G401.6 (cell line): Measurements from ENCODE around the gene MERTK.
"Not testable (repeated sequence)": the region's sequence is repeated elsewhere in the genome, so short reads cannot be mapped to it uniquely, and the experiment has no call there.

Experiments
- FAIRE-seq: peaks from 2 replicates; lab custom pipeline; 2012; peaks lifted over from hg19 to GRCh38; lab: Jason Lieb, UNC

The MERTK gene

GRCh38 chr2:112012556-112012955 is 114.1 kb downstream of the MERTK start:
- no peak for FAIRE-seq

- no peak for FAIRE-seq
Observed at GRCh38 chr2:112018846-112019245, 120.4 kb downstream of the MERTK start.

- FAIRE-seq: no peak
Observed at GRCh38 chr2:112019569-112019982, 121.2 kb downstream of the MERTK start.

- FAIRE-seq: no peak
Observed at GRCh38 chr2:112020561-112020960, 122.2 kb downstream of the MERTK start.

GRCh38 chr2:112021290-112021689 is 122.9 kb downstream of the MERTK start:
- no peak for FAIRE-seq

- FAIRE-seq: no peak
Observed at GRCh38 chr2:112021781-112022231, 123.4 kb downstream of the MERTK start.

- FAIRE-seq: no peak
Observed at GRCh38 chr2:112023707-112024106, 125.3 kb downstream of the MERTK start.

GRCh38 chr2:112024231-112024630 is 125.8 kb downstream of the MERTK start:
- no peak for FAIRE-seq

GRCh38 chr2:112024896-112025491 is 126.6 kb downstream of the MERTK start:
- no peak for FAIRE-seq

GRCh38 chr2:112026509-112026908 is 128.1 kb downstream of the MERTK start:
- no peak for FAIRE-seq

- FAIRE-seq: no peak
Observed at GRCh38 chr2:112027767-112028166, 129.4 kb downstream of the MERTK start.

- no peak for FAIRE-seq
Observed at GRCh38 chr2:112029164-112029563, 130.8 kb downstream of the MERTK start.

- no peak for FAIRE-seq
Observed at GRCh38 chr2:112031473-112032223, 133.2 kb downstream of the MERTK start.

GRCh38 chr2:112032224-112032586 is 133.8 kb downstream of the MERTK start:
- FAIRE-seq: no peak

- FAIRE-seq: no peak
Observed at GRCh38 chr2:112032689-112033465, 134.5 kb downstream of the MERTK start.

- FAIRE-seq: no peak
Observed at GRCh38 chr2:112033600-112033999, 135.2 kb downstream of the MERTK start.

GRCh38 chr2:112034924-112035323 is 136.5 kb downstream of the MERTK start:
- no peak for FAIRE-seq

- no peak for FAIRE-seq
Observed at GRCh38 chr2:112035786-112036185, 137.4 kb downstream of the MERTK start.

GRCh38 chr2:112039556-112039955 is 141.1 kb downstream of the MERTK start:
- FAIRE-seq: not testable (repeated sequence)

GRCh38 chr2:112040066-112040465 is 141.7 kb downstream of the MERTK start:
- not testable (repeated sequence) for FAIRE-seq

GRCh38 chr2:112041460-112041859 is 143.1 kb downstream of the MERTK start:
- FAIRE-seq: not testable (repeated sequence)

GRCh38 chr2:112045446-112046014 is 147.1 kb downstream of the MERTK start:
- no peak for FAIRE-seq

GRCh38 chr2:112046231-112046630 is 147.8 kb downstream of the MERTK start:
- no peak for FAIRE-seq
